ENCODE data around the gene ZNF385B.

Gene ZNF385B

GRCh38 chr2:179856205-179856604, 5.2 kb downstream of the ZNF385B start:
- no peak for DNase-seq (ENCODE audit: low read depth, low spot score)

DNA sequence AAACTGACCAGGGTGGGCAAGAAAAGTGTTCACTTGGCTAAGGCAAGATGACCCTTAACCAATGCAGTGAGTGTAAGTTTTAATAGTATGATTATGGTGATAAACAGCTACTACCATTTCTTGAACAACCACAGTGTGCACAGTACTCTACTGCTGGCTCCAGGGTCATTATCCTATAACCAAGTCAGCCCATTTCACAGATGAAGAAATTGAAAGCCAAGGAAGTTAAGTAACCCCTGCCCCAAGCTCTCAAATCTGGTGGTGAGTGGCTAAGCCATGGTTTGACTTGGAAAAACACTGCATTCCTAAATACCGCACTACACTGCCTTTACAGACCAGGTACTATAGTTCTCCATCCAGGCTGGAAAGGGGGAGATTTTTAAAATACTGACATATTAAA, 5.7 kb downstream of the ZNF385B start:
- DNase-seq (ENCODE audit: low read depth, low spot score) = no peak

- DNase-seq (ENCODE audit: low read depth, low spot score) = no peak
These were observed 6.5 kb downstream of the ZNF385B start for GRCh38 chr2:179854891-179855290.

DNA sequence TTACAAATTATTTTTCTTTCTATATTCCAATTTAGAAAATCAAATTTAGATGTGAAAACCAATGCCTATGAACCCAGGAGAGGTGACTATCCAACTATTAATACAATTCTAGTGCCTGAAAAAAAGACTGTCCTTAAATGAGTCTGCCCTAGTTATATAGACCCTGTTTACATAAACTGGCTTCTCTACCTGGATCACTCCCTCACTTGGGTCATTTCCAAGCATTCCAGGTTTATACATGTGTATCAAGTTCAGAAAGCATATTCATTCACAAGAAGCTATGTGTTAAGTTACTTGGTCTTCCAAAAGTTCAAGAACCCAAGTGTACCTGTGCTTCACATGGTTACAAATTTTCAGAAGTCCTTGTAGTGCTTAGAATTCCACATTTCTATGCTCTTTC, 8.3 kb downstream of the ZNF385B start:
- no peak for DNase-seq (ENCODE audit: low read depth, low spot score)

DNA sequence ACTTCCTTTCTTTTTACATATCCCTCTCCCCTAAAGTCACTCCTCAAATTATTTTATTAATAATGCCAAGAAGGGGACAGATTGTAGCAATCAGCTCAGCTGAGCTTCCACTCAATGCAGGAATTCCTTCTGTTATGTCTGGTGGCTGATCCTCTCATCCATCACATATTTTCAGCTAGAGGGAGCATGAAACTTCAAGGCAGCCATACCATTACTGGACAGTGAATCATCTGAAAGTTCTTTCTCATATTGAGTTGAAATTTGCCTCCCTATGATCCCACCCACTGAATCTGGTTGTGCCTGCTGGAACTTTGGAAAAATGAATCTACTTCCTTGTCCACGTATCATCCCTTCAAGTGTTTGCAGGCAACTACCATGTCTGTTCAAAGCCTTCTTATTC, 11.2 kb downstream of the ZNF385B start:
- peak; percentile 64 for DNase-seq (ENCODE audit: low read depth, low spot score)

GRCh38 chr2:179849719-179850118, 11.7 kb downstream of the ZNF385B start:
- no peak for DNase-seq (ENCODE audit: low read depth, low spot score)

DNA sequence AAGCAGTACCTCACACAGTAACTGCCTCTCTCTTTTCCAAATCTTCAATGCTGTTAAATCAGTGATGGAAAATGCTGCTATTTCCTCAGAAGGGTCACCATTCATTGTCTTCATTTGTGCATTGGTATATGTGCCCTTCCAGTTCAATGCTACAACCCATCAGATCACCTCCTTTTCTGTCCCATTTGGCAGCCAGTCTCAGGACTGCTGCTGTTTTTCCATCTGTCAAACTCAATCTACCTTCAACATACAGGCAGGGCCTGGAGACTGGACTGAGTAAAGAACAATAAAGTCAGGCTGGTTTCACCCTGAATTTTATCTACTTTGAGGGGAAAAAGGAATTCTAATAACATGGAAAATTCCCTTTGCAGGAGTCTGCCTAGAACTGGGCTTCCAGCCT, 17.9 kb downstream of the ZNF385B start:
- no peak for DNase-seq (ENCODE audit: low read depth, low spot score)

GRCh38 chr2:179842498-179843153, 18.8 kb downstream of the ZNF385B start:
- peak; percentile 50 for DNase-seq (ENCODE audit: low read depth, low spot score)

- DNase-seq (ENCODE audit: low read depth, low spot score) = no peak
These were observed 20.6 kb downstream of the ZNF385B start for GRCh38 chr2:179840840-179841239.

DNA sequence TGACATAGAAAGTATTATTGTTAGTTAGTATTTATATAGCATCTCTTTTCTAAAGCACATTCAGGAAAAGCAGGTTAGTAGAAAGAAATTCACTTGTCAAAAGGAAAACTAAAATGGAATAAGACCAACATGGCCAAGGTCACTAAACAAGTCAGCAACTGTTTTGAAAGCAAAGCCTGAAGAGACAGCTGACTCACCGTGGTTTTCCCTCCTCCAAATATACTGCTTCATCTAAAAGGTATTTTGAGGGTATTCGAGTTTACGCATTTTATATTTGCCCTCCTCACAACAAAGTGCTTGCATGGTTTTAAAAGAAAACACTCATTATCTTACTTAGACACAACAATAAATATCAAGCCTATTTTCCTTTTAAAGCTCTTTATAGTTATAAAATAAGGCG, 24.0 kb downstream of the ZNF385B start:
- DNase-seq (ENCODE audit: low read depth, low spot score) = peak; percentile 79

DNA sequence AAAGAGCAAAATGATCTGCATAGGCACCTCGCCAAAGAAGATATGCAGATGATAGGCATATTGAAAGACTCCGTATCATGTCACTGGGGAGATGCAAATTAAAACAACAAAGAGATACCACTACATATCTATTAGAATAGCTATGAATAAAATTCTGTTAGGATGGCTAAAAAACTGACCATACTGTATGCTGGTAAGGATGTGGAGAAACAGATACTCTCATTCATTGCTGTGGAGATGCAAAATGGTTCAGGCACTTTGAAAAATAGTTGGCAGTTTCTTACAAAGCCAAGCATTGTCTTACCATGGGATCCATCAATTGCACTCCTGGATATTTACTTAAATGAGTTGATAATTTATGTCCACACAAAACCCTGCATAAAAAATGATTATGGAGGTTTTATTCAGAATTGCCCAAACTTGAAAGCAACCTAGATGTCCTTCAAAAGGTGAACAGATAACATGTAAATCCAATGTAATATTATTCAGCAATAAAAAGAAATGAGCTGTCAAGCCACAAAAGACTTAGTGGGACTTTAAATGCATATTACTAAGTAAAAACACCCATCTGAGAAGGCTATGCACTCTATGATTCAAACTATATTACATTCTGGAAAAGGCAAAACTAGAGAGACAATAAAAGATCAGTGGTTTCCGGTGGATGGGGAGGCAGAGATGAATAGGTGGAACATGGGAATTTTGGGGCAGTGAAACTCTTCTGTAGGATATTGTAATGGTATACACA, 31.2 kb downstream of the ZNF385B start:
- DNase-seq (ENCODE audit: low read depth, low spot score) = no peak

- no peak for DNase-seq (ENCODE audit: low read depth, low spot score)
These were observed 35.1 kb downstream of the ZNF385B start for GRCh38 chr2:179826297-179826696.

DNA sequence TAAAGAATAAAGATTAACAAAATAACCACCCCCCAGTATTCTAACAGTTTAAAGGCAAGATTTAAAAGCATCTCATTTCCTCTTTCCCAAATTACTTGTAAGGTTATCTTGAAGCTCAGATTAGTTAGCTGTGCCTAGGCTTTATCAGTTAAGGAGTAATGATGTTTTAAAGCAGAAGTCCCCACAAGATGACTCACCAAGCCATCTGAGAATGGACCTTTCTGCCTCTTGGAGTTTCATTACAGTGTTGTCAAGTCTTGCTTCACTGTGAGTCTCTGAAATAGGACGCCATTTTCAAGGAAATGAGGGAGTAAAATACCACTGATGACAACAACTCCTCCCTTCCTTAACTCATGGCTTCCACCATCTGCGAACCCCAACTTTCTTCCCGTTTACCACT, 35.9 kb downstream of the ZNF385B start:
- DNase-seq (ENCODE audit: low read depth, low spot score) = no peak

GRCh38 chr2:179824961-179825360, 36.5 kb downstream of the ZNF385B start:
- DNase-seq (ENCODE audit: low read depth, low spot score) = no peak

DNA sequence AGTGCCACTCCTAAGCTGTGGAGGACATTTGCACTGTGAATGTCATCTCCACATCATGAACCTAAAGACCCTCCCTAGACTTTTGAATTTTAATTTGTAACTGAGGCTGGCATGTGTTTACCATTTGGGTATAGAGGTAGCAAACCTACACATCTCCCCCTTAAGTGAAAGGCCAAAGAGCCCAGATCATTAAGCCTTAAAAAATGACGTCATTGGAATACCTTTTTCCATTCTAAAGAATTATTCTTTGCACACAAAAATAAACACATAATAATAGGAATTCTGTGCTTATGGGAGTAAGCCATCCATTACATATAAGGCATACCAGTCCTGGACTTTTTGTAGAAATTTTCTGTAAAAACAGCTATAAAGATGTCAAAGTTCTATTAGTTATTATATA, 38.9 kb downstream of the ZNF385B start:
- DNase-seq (ENCODE audit: low read depth, low spot score) = no peak

DNA sequence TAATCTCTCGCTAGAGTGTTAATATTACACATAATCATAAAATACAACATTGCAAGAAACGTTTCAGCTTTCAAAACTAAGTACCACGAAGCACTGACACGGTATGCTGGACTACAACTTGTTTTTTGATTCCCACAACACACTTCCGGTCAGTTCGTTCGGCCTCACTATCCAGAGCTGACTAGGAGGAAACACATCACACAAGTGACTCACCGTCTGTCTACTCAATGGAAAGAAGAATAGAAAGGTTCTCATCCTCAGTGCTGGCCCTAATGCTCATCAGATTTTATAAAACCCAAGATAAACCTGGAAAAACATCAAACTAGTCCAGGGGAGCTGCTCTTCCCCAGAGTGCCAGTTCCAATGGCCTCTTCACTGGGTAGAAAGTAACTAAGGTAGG, 42.9 kb downstream of the ZNF385B start:
- DNase-seq (ENCODE audit: low read depth, low spot score) = peak; percentile 21

- no peak for DNase-seq (ENCODE audit: low read depth, low spot score)
These were observed 44.1 kb downstream of the ZNF385B start for GRCh38 chr2:179817181-179817841.

GRCh38 chr2:179814050-179814449, 47.4 kb downstream of the ZNF385B start:
- no peak for DNase-seq (ENCODE audit: low read depth, low spot score)

- no peak for DNase-seq (ENCODE audit: low read depth, low spot score)
These were observed 48.9 kb downstream of the ZNF385B start for GRCh38 chr2:179812501-179812900.

DNA sequence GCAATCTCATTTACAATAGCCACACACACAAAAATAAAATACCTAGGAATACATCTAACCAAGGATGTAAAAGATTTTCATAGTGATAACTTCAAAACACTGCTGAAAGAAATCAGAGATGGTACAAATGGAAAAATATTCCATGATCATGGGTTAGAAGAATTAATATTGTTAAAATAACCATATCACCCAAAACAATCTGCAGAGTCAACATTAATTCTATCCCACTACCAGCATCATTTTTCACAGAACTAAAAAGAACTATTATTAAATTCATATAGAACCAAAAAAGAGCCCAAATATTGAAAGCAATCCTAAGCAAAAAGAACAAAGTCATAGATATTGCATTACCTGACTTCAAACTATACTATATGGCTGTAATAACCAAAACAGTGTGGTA, 50.4 kb downstream of the ZNF385B start:
- DNase-seq (ENCODE audit: low read depth, low spot score) = no peak

DNA sequence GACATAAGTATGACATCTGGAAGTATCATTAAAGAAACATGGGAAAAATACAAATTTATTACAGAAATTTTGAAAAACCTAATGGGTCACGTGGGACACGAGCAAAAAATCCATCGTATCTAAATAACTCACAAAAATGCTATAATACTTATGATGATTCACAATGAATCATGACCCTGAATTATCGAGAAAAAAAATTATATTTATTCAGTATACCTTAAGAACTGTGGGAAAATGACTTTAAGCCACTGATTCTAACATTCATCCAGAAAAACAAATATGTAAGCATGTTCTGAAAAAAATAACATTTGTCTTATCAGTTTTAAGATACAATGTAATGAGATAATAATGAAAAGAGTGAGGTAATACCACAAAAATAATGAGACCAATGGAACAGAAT, 51.8 kb downstream of the ZNF385B start:
- no peak for DNase-seq (ENCODE audit: low read depth, low spot score)

DNA sequence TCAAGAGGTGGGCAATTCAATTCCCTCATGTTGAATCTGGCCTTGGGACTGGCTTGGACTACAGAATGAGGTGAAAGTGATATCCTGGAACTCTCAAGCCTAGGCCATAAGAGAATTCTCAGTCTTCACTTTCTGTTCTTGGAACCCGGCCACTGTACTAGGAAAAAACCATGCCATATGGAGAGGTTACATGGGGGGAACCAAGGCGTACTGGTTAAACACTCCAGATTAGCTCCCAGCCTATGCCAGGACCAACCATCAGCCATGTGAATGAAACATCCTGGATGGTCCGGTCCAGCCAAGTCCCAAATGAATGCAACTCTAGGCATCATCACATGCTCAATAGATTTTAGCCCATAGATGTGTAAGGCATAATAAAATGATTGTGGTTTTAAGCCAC, 56.4 kb downstream of the ZNF385B start:
- no peak for DNase-seq (ENCODE audit: low read depth, low spot score)

- DNase-seq (ENCODE audit: low read depth, low spot score) = no peak
These were observed 57.2 kb downstream of the ZNF385B start for GRCh38 chr2:179804206-179804605.

Data from astrocyte of the hippocampus (primary cell).